ENCODE measurements around the gene AHSG.
"Not testable (repeated sequence)": the region's sequence is repeated elsewhere in the genome, so short reads cannot be mapped to it uniquely, and the experiment has no call there.

DNA sequence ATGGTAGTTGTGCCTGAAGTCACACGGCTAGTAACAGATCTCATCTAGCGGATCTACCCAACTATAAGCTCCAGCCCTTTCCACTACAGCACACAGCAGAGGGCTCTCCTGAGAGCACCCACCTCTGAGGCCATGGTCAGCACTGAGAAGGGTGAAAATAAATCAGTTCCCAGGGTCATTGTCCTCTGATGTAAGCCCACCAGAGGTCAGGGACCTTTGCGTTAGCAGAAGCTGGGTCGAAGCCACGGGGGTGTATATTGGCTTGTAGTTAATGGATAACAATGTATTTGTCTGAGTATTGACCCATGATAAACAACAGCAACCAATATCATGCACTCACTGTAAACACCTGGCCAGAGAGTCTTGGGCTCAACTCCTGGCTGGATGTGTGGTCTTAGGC is 21.3 kb downstream of the AHSG start:
- not testable (repeated sequence) for TF ChIP-seq HDGF (IDR thresholded peaks at IDR 0.05; ENCODE audit: borderline replicate concordance); ARNT (IDR thresholded peaks at IDR 0.05); ELF4 (IDR thresholded peaks at IDR 0.05); SP1 (IDR thresholded peaks at IDR 0.05); FOXM1 (IDR thresholded peaks at IDR 0.05; ENCODE audit: borderline replicate concordance); CTBP1 (IDR thresholded peaks at IDR 0.05; ENCODE audit: borderline replicate concordance); TARDBP (IDR thresholded peaks at IDR 0.05); SUZ12 (IDR thresholded peaks at IDR 0.05); FOXK2 (IDR thresholded peaks at IDR 0.05); L3MBTL2 (conservative IDR thresholded peaks at IDR 0.05); FOXA1 (IDR thresholded peaks at IDR 0.05); BHLHE40 (IDR thresholded peaks at IDR 0.05; ENCODE audit: borderline replicate concordance)
- TF ChIP-seq, protein P1, sequence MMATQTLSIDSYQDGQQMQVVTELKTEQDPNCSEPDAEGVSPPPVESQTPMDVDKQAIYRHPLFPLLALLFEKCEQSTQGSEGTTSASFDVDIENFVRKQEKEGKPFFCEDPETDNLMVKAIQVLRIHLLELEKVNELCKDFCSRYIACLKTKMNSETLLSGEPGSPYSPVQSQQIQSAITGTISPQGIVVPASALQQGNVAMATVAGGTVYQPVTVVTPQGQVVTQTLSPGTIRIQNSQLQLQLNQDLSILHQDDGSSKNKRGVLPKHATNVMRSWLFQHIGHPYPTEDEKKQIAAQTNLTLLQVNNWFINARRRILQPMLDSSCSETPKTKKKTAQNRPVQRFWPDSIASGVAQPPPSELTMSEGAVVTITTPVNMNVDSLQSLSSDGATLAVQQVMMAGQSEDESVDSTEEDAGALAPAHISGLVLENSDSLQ (IDR thresholded peaks at IDR 0.05): not testable (repeated sequence)

Data from HEK293T (cell line).